Liver (tissue), 9 donors: ENCODE data around the gene BCORL1. TPM values are rescaled to one million over a fixed set of nuclear protein-coding genes. Genes with fewer than 3 reads are reported as not detected.
A peak's percentile ranks its signal among the peaks of the same experiment; 100 is the strongest.

Source experiments
- DNase-seq: peaks from one replicate; pipeline ENCODE4 v3.0.0-alpha.2; 2017; ENCODE audit warnings: low spot score
- H3K27ac ChIP-seq, 2 donors: one replicate each; pipeline ENCODE4 v1.7.0; 2013; ENCODE audit warnings: inconsistent platforms in 2 of 2, low read length in 2 of 2, control low read depth in 1 of 2, low read depth in 1 of 2, mild to moderate bottlenecking in 1 of 2
- H3K27me3 ChIP-seq, 4 donors: one replicate each; pipeline versions ENCODE4 v1.6.1 to v1.7.0; 2013; ENCODE audit warnings: low read length in 3 of 4, inconsistent platforms in 1 of 4, mild to moderate bottlenecking in 1 of 4, moderate library complexity in 1 of 4; ENCODE audit not compliant: control insufficient read depth in 4 of 4, insufficient read depth in 4 of 4
- H3K36me3 ChIP-seq, 4 donors: one replicate each; pipeline versions ENCODE4 v1.6.1 to v1.7.0; 2013; ENCODE audit warnings: low read length in 3 of 4, mild to moderate bottlenecking in 3 of 4, low read depth in 1 of 4, moderate library complexity in 1 of 4; ENCODE audit not compliant: control insufficient read depth in 4 of 4, insufficient read depth in 3 of 4
- H3K4me1 ChIP-seq, 4 donors: one replicate each; pipeline versions ENCODE4 v1.6.1 to v1.7.0; 2013; ENCODE audit warnings: low read length in 3 of 4, mild to moderate bottlenecking in 3 of 4, moderate library complexity in 1 of 4; ENCODE audit not compliant: control insufficient read depth in 4 of 4, insufficient read depth in 4 of 4
- H3K4me3 ChIP-seq, 3 donors: one replicate each; pipeline versions ENCODE4 v1.6.1 to v1.7.0; 2013; ENCODE audit warnings: low read length in 3 of 3, control low read depth in 1 of 3, low read depth in 1 of 3, mild to moderate bottlenecking in 1 of 3
- H3K9ac ChIP-seq, 2 donors: one replicate each; pipeline ENCODE4 v1.7.0; 2013; ENCODE audit warnings: low read length in 2 of 2, mild to moderate bottlenecking in 2 of 2, moderate library complexity in 2 of 2, control low read depth in 1 of 2, low read depth in 1 of 2
- H3K9me3 ChIP-seq, 4 donors: one replicate each; pipeline versions ENCODE4 v1.6.1 to v1.7.0; 2013; ENCODE audit warnings: low read length in 3 of 4; ENCODE audit not compliant: control insufficient read depth in 4 of 4
- EGR1 ChIP-seq, 2 donors: IDR thresholded peaks; 2 replicates each; pipeline ENCODE4 v1.6.1; 2016 to 2018; ENCODE audit warnings: antibody characterized with exemption in 2 of 2, low read depth in 2 of 2
- FOXA2 ChIP-seq: IDR thresholded peaks from 2 replicates; pipeline ENCODE4 v1.6.1; 2016; ENCODE audit warnings: antibody characterized with exemption
- GABPA ChIP-seq, 2 donors: IDR thresholded peaks in 1 of 2; conservative IDR thresholded peaks in 1 of 2; 2 replicates each; pipeline ENCODE4 v1.6.1; 2016; ENCODE audit warnings: antibody characterized with exemption in 2 of 2, mild to moderate bottlenecking in 1 of 2, moderate library complexity in 1 of 2
- HNF4A ChIP-seq, 2 donors: conservative IDR thresholded peaks; 2 replicates each; pipeline ENCODE4 v1.6.1; 2016; ENCODE audit warnings: antibody characterized with exemption in 2 of 2, mild to moderate bottlenecking in 2 of 2
- HNF4G ChIP-seq: IDR thresholded peaks from 2 replicates; pipeline ENCODE4 v1.6.1; 2016; ENCODE audit warnings: antibody characterized with exemption
- NR2F2 ChIP-seq: IDR thresholded peaks from 2 replicates; pipeline ENCODE4 v1.6.1; 2016; ENCODE audit warnings: antibody characterized with exemption
- RAD21 ChIP-seq, 2 donors: IDR thresholded peaks; 2 replicates each; pipeline ENCODE4 v1.6.1; 2016; ENCODE audit warnings: antibody characterized with exemption in 2 of 2, mild to moderate bottlenecking in 2 of 2
- RXRA ChIP-seq, 2 donors: IDR thresholded peaks; 2 replicates each; pipeline ENCODE4 v1.6.1; 2017 to 2018; ENCODE audit warnings: antibody characterized with exemption in 2 of 2, mild to moderate bottlenecking in 1 of 2
- SP1 ChIP-seq: IDR thresholded peaks from 2 replicates; pipeline ENCODE4 v1.6.1; 2018; ENCODE audit warnings: antibody characterized with exemption, mild to moderate bottlenecking
- TAF1 ChIP-seq: conservative IDR thresholded peaks from 2 replicates; pipeline ENCODE4 v1.6.1; 2016; ENCODE audit warnings: antibody characterized with exemption, mild to moderate bottlenecking
- YY1 ChIP-seq: IDR thresholded peaks from 2 replicates; pipeline ENCODE4 v1.6.1; 2016; ENCODE audit warnings: antibody characterized with exemption, mild to moderate bottlenecking
- WGBS: extraction: QIAGEN DNeasy Blood & Tissue Kit; methylation state at CpG from one replicate; pipeline ENCODE4 v1.1.7; 2013; 5-methylcytosine and 5-hydroxymethylcytosine counted together
- polyA plus RNA-seq, 2 donors: library from polyadenylated mRNA; stranded (reverse) in 1 of 2; unstranded in 1 of 2; fragments of 200-250 nt in 1 of 2; fragments of >200 nt in 1 of 2; fragmentation: Nextera tagmentation in 1 of 2; extraction: Ambion mirVana in 1 of 2; gene quantifications; one replicate each; pipeline versions ENCODE4 v1.2.1 to v1.2.3, GENCODE V29; 2013 to 2015
- total RNA-seq, 2 donors: library from RNA; depleted of rRNA; stranded (reverse); fragments of >200 nt; gene quantifications; one replicate each; pipeline ENCODE4 v1.2.3, GENCODE V29; 2014
- TF ChIP-seq, protein P1 (sequence below): IDR thresholded peaks from 2 replicates; pipeline ENCODE4 v1.6.1; 2016; ENCODE audit warnings: antibody characterized with exemption
- TF ChIP-seq, protein P2 (sequence below): IDR thresholded peaks from 2 replicates; pipeline ENCODE4 v1.6.1; 2016; ENCODE audit warnings: antibody characterized with exemption, mild to moderate bottlenecking
- TF ChIP-seq, protein P3 (sequence below): IDR thresholded peaks from 2 replicates; pipeline ENCODE4 v1.6.1; 2016; ENCODE audit warnings: antibody characterized with exemption
- TF ChIP-seq, protein P4 (sequence below): IDR thresholded peaks from 2 replicates; pipeline ENCODE4 v1.6.1; 2016; ENCODE audit warnings: antibody characterized with exemption
- donor health status: healthy.
- donor health status: healthy.
- donor health status: healthy.
- donor health status: healthy.
- donor health status: healthy.

The BCORL1 gene
- total and polyA plus RNA-seq, 4 donors, result 1.7 to 5.3 (median 2.1) TPM

DNA sequence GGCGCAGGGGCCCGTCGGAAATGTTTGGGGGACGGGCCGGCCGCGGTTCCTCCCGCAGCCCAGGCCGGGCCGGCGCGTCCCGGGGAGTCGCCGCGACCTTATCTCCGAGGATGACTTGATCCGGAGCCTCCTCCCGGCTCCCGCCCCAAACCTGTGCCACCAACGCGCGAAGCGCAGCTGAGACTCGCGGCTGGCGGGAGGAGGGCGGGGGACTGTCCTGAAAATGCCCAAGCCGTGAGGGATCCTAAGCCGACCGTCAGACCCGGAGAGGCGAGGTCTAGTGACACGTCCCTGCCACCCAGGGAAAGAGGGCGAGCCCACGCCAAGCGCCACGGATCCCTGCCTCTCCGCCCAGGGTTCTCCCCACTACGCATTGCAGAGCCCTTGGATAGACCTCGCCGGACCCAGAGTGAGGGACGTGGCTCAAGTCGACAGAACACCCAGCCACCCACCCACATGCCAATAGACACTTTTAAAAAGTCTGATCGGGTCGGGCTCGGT is 49.6 kb upstream of the BCORL1 start:
- 8% methylated on average over 47 of the region's 47 CpGs for WGBS
- Histone ChIP-seq H3K9me3 (no peaks in the 10 kb centered on the region), H3K4me1 (peaks cover 0 to 5% (median 1%) of the 10 kb centered on the region in 4 donors), H3K4me3 (peak overlapping the region in 2 of 3 donors; percentile 20 to 64), H3K9ac (no peak overlapping the region), H3K27ac (no peak overlapping the region), H3K27me3 (no peaks in the 10 kb centered on the region), H3K36me3 (peaks cover 0 to 4% (median 0%) of the 10 kb centered on the region in 4 donors)
- TF ChIP-seq GABPA (IDR thresholded peaks at IDR 0.05 in 1 of 2, conservative IDR thresholded peaks at IDR 0.05 in 1 of 2) (no peak), TAF1 (no peak), SP1 (no peak), HNF4A (conservative IDR thresholded peaks at IDR 0.05) (no peak), RAD21 (IDR thresholded peaks at IDR 0.05) (no peak), YY1 (no peak)
- TF ChIP-seq, protein P1, sequence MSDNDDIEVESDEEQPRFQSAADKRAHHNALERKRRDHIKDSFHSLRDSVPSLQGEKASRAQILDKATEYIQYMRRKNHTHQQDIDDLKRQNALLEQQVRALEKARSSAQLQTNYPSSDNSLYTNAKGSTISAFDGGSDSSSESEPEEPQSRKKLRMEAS, result no peak
- no peak for DNase-seq

DNA sequence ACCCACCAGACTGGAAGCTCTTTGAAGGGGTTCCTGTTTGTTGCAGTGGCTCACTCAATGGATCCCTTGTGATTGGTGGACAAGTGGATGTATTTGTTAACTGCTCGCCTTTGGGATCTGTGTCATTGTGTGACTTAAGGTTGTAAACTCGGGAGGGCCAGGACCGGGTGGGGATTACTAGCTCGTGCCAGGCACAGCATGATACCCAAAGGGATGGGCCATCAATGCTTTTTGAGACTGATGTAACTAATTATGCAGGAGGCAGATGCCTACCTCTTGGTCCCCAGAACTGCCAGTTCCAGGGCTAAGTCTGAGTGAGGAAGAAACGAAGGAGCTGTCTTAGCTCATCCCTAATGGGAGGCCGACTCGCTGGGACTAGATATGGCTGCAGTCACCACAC is 48.7 kb upstream of the BCORL1 start:
- 54% methylated on average over 7 of the region's 7 CpGs for WGBS
- H3K27me3 ChIP-seq, result no peaks in the 10 kb centered on the region
- no peak for DNase-seq
- TF ChIP-seq, protein P1, result no peak
- TF ChIP-seq, protein P2, sequence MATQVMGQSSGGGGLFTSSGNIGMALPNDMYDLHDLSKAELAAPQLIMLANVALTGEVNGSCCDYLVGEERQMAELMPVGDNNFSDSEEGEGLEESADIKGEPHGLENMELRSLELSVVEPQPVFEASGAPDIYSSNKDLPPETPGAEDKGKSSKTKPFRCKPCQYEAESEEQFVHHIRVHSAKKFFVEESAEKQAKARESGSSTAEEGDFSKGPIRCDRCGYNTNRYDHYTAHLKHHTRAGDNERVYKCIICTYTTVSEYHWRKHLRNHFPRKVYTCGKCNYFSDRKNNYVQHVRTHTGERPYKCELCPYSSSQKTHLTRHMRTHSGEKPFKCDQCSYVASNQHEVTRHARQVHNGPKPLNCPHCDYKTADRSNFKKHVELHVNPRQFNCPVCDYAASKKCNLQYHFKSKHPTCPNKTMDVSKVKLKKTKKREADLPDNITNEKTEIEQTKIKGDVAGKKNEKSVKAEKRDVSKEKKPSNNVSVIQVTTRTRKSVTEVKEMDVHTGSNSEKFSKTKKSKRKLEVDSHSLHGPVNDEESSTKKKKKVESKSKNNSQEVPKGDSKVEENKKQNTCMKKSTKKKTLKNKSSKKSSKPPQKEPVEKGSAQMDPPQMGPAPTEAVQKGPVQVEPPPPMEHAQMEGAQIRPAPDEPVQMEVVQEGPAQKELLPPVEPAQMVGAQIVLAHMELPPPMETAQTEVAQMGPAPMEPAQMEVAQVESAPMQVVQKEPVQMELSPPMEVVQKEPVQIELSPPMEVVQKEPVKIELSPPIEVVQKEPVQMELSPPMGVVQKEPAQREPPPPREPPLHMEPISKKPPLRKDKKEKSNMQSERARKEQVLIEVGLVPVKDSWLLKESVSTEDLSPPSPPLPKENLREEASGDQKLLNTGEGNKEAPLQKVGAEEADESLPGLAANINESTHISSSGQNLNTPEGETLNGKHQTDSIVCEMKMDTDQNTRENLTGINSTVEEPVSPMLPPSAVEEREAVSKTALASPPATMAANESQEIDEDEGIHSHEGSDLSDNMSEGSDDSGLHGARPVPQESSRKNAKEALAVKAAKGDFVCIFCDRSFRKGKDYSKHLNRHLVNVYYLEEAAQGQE, result no peak
- no peak for TF ChIP-seq FOXA2
- TF ChIP-seq HNF4G, result no peak
- TF ChIP-seq, protein P3, sequence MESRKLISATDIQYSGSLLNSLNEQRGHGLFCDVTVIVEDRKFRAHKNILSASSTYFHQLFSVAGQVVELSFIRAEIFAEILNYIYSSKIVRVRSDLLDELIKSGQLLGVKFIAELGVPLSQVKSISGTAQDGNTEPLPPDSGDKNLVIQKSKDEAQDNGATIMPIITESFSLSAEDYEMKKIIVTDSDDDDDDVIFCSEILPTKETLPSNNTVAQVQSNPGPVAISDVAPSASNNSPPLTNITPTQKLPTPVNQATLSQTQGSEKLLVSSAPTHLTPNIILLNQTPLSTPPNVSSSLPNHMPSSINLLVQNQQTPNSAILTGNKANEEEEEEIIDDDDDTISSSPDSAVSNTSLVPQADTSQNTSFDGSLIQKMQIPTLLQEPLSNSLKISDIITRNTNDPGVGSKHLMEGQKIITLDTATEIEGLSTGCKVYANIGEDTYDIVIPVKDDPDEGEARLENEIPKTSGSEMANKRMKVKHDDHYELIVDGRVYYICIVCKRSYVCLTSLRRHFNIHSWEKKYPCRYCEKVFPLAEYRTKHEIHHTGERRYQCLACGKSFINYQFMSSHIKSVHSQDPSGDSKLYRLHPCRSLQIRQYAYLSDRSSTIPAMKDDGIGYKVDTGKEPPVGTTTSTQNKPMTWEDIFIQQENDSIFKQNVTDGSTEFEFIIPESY, result no peak
- TF ChIP-seq NR2F2, result no peak
- no peak for TF ChIP-seq GABPA (IDR thresholded peaks at IDR 0.05 in 1 of 2, conservative IDR thresholded peaks at IDR 0.05 in 1 of 2)
- H3K9me3 ChIP-seq, result no peaks in the 10 kb centered on the region
- H3K4me1 ChIP-seq, result peaks cover 0 to 5% (median 1%) of the 10 kb centered on the region in 4 donors
- no peak overlapping the region for H3K4me3 ChIP-seq
- no peak overlapping the region for H3K27ac ChIP-seq
- H3K9ac ChIP-seq, result no peak overlapping the region
- peaks cover 0 to 3% (median 0%) of the 10 kb centered on the region in 4 donors for H3K36me3 ChIP-seq

DNA sequence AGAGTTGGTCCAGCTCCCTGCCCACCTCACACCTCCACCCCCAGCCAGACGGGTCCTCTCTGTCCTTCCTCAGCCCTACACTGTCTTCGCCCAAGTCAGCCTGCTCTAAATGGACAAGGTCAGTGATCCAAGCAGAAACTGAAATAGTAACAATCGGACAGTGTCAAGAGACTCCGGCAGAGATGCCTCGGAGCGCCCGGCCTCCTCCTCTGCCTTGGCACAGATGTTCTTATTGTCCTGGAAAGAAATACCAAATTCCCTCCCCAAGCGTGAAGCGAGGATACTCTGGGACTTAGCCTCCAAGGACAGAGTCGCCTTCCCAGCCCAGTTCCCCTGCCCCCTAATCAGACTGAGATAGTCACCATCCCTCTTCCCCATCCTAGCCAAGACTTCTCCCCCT is 48.0 kb upstream of the BCORL1 start:
- no peak for DNase-seq
- Histone ChIP-seq H3K4me3 (no peak overlapping the region), H3K9ac (no peak overlapping the region), H3K36me3 (no peaks in the 10 kb centered on the region), H3K27ac (no peak overlapping the region), H3K9me3 (no peaks in the 10 kb centered on the region), H3K4me1 (peaks cover 0 to 5% (median 1%) of the 10 kb centered on the region in 4 donors), H3K27me3 (no peaks in the 10 kb centered on the region)
- 88% methylated on average over 10 of the region's 10 CpGs for WGBS
- TF ChIP-seq, protein P3, result no peak
- TF ChIP-seq SP1, result no peak
- no peak for TF ChIP-seq RXRA (IDR thresholded peaks at IDR 0.05)
- no peak for TF ChIP-seq EGR1 (IDR thresholded peaks at IDR 0.05; ENCODE audit: low read depth in 2 of 2)
- no peak for TF ChIP-seq FOXA2
- TF ChIP-seq, protein P2, result no peak
- TF ChIP-seq, protein P4, sequence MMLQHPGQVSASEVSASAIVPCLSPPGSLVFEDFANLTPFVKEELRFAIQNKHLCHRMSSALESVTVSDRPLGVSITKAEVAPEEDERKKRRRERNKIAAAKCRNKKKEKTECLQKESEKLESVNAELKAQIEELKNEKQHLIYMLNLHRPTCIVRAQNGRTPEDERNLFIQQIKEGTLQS, result no peak
